ENCODE measurements around the gene FLT3.

FLT3 gene

DNA sequence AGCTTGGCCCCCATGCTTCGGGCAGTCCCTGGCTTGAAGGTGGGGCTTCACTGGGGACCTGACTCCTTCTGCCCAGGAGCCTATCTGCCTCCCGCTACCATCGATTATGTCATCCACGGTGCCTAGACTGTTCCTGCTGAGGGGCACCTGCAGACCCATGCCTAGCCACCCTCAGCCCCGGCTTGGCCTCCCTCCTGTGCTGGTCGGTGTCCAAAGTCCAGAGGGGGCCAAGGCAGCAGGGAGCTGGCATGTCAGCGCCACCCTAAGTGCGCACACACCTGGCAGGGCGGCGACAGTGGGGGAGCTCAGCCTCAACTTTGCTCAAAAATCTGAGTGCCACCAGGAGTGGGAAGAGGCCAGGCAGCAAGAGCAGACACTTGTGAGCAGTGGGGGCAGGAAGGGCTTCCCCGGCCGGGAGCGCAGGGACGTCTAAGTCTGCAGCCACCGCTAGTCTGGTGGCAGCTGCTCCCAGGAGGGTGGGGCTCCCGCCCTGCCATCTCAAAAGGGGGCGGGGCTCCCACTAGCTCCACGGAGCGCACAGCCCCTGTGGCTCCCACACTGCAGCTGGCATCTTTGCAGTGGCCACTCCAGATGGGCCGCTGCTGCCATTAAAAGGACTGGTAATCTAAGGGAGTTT lies 98.4 kb downstream of the FLT3 start:
- no peak for DNase-seq (ENCODE audit: low read depth)

GRCh38 chr13:28001049-28001448 lies 99.3 kb downstream of the FLT3 start:
- DNase-seq (ENCODE audit: low read depth): no peak

GRCh38 chr13:28000567-28000966 lies 99.8 kb downstream of the FLT3 start:
- no peak for DNase-seq (ENCODE audit: low read depth)

DNA sequence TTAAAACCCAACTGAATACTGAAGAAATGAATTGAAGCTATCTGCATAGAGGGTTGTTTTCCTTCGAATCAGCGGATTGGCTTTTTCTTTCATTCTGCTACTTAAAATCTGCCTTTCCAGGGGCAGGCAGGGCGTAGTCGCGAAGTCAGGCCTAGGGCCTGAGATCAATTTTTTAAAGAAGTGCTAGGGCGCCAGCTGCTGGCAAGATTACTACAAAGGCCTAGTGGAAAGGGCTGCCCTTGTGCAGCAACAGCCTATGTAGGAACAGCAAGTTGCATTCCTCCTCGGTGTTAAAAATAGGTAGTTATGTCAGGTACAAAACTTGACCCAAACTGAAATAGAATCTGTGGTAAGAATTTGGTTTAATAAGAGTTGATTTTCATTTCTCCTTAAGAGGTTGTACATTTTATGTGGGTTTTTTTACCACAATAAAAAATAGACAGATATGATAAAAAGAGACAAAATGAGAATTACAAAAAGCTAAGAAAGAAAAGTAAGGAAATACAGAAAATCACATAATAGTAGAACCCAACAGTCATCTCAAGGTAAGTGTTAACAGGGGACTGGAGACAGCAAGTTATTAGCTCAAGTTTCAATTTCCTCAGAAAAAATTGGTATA lies 102.4 kb downstream of the FLT3 start:
- DNase-seq (ENCODE audit: low read depth): no peak

- no peak for DNase-seq (ENCODE audit: low read depth)
These were observed 108.5 kb downstream of the FLT3 start for GRCh38 chr13:27991881-27992280.

DNA sequence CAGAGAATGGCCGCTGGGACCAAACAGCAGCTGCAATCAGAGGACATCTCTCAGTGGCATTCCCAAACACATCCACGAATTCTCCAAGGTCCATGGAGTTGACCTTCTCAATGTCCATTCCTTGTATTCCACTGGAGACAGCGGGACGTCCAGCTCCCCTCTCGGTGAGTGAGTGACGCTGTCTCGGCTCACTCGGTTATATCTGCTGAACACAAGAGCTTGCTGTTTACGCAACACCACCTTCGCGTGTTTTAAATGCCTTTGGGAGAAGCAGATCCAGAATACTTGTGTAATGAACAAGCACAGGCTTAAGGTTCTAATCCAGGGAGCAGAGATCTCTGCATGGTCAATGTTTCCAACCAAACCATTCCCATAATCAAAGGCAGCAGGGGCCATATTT lies 111.9 kb downstream of the FLT3 start, which contains the start of gene URAD:
Gene URAD, minus strand, starts transcription at position 174 of the 400 bp plus-strand sequence. Its CDS starts 56 bp downstream, at position 118.
- no peak for DNase-seq (ENCODE audit: low read depth)

- DNase-seq (ENCODE audit: low read depth): no peak
These were observed 114.8 kb downstream of the FLT3 start for GRCh38 chr13:27985600-27985999.

DNA sequence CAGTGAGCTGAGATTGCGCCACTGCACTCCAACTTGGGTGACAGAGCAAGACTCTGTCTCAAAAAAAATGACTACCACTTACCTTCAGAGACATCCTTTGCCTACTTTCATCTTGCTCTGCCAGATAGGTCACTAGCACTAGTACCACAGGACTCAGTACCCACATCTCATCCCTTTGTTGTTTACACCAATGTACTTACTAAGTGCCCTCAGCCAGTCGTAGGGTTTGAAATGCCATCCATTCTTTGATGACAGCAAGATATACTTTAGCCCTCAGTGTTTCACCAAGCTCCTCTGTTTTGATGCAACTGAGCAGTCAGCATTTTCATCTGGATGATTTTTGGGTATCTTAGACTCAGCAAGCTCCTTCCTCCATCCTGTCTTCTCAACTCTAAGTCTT lies 118.0 kb downstream of the FLT3 start:
- DNase-seq (ENCODE audit: low read depth): no peak

- DNase-seq (ENCODE audit: low read depth): no peak
These were observed 119.2 kb downstream of the FLT3 start for GRCh38 chr13:27981006-27981708.

- no peak for DNase-seq (ENCODE audit: low read depth)
These were observed 119.9 kb downstream of the FLT3 start for GRCh38 chr13:27980280-27980998.

DNA sequence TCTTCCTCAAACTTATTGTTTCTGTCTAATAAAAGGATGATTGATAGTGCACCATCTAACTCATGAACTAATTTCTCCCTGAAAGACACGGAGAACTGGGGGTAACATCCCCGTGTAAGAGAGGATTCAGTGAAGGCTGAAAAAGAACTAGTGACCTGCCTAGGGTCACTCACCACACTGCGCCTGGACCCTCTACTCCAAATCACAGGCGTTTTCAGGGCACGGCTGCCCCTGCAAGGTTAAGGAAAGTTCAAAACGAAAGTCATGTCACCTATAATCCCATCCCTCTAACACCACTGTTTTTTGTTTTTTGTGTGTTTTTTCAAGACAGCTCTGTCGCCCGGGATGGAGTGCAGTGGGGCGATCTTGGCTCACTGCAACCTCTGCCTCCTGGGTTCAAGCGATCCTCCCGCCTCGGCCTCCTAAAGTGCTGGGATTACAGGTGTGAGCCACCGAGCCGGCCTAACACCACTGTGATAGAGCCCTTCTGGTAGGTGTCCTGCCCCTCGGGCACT lies 120.6 kb downstream of the FLT3 start:
- no peak for DNase-seq (ENCODE audit: low read depth)

DNA sequence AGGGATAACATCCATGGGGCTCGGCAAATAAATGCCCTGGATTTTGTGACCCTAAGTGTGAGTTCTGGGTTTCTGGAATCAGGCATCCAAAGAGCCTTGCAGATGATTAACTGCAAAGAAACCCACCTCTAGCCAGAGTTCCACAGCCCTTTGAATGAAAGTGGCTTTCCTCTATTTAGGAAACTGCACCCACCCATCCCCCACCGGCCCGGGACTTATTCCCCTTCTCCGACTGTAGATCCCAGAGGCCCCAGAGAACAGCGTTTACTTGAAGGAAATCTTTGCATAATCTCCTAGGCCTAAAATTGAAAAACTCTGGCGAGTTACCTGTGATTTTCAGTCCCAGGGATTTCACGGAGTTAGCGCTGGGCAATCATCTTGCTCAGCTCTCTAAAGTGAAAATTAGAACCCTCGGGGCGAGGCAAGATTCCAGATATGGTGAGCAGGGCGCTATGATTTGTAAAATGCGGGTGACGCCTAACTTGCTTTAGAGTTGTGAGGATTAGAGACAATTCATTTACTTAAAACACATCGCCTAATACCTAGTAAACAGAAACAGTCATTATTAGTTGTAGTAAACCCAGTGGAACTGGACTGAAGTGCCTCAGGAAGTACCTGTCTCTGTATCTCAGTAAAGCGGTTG lies 121.3 kb downstream of the FLT3 start:
- no peak for DNase-seq (ENCODE audit: low read depth)

GRCh38 chr13:27978301-27978968 lies 121.9 kb downstream of the FLT3 start:
- no peak for DNase-seq (ENCODE audit: low read depth)

DNA sequence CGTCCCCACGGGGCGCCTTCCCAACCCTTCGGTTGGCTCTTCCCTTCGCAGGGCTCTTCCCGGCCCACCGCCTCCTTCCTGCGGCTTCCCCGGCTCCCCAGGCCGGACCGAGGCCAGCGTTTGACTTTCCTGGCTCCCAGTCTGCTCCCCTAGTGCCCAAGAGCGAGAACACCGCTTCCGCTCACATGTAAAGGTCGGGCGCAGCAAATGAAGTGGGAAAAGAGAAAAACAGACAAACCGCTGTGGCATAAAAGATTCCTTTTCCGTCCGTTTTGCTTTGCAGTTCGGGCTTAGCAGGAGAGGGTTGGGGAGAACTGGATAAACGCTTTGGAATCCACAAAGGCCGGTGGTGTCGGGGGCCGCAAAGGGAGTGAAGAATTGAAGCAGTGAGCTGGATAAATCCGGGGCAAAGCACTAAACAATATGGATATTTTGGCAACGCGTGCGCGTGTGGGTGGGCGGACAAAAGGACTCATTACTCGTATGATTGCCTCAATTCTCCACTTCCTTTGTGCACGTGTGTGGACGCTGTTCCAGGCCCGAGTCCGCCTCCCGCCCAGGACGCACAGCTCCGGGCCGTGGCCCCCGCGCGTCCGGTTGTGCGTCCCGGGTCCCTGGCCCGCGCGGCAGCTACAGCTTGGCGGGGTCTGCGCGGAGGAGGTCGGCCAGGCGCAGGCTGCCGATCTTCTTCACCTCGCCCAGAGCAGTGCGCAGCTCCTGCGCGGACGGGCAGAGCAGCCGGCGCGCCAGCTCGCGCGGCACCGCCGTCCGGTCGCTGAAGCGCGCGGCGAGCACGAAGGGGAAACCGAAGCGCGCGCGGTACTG lies 122.7 kb downstream of the FLT3 start:
- DNase-seq (ENCODE audit: low read depth): no peak

DNA sequence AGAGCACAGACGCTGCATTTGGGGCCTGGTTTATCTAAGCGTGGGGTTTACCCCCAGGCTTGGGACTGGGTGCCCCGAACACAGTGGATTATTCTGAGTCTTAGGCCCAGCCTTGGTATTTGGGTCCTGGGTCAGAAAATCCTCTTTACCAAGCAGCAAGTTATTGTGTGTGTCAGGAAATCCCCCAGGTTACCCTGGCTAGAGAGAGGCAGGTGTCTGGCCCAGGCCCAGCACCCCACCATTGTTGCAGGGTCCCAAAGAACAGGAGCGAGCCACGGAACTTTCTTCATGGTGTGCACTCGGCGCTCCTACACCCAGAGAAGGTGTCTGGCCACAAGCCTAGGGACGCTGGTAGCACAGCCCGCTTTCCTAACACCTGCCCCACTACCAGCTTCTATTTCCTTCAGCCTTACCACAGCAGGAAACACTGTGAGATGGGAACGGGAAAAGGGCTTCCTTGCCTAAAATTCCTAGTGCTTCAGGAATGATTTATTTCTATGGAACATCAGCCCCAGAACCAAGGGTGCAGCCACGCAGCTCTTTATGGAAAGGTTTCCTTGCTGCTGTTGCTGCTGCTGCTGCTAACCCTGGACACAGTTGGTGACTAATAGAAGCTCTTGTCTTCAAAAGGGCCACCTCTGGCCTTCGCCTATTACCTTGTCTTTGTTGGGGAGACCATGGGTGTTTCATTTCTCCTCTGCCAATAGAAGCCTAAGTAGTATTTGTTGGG lies 123.8 kb downstream of the FLT3 start:
- DNase-seq (ENCODE audit: low read depth): no peak

DNA sequence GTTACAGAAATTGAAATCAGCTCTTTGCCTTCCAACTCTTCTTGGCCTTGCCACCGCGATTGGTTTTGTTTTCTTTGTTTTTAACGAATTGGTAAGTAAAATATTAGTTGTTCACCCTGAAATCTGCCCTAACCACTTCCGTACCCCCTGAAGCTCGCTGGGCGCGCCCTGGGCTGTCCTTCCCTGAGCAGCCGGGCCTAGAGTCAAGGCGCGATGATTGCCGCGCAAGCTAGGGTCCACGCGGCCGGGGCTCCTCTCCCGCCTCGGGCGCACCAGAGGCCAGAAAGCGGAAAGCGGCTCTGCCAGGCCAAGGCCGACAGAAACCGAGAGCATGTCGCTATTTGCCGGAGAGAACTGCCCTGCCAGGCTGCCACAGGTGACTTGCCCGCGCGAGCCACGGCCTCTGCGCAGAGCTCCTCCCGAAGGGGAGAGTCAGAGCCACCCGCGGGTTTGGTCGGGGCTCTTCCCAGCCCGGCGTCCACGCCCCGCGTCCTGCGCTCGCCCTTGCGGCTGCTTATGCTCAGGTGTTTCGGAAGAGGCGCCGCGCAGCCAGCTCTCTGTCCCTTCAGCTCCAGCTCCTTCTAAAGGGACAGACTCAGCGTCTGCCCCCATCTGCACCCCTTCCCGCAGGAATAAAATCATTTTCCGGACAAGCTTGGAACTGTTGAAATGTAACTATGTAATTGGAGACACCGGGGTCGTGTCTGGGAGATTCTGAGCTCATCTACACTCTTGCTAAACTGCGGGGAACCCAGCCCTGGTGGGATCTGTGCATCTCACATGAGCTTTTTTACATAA lies 124.6 kb downstream of the FLT3 start:
- no peak for DNase-seq (ENCODE audit: low read depth)

DNA sequence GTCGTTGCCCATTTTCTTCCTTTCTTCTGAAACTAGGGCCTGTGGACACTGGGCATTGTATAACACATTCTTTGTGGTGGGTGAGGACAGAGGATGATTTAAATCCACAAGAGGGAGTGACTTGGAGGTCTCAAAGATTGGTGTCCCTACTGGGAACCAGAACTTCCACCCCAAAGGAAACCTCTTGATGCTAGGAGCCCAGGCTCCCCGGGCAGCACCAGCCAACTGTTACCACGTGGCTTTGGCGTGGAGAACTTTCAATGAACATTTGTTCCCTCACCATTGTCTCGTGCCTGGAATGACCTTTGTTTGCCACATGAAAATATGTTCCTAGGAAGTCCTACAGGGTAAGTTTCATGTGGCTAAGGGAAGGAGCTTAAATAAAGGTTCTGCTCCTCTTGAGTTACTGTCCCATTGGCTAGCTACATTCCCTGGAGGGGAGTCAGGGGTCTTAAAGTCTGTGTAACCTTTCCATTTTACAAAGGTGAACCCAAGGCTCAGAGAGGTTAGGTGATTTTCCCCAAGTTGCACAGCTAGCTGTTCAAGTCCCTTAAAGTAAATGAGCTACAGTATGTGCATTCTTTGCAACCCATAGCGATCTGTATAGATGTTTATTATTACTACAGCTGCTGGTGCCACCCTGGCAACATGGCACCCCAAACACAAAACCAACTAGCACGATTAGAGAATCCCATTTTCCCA lies 126.3 kb downstream of the FLT3 start:
- no peak for DNase-seq (ENCODE audit: low read depth)

- DNase-seq (ENCODE audit: low read depth): no peak
These were observed 127.1 kb downstream of the FLT3 start for GRCh38 chr13:27973291-27973690.

Data from stimulated activated CD8-positive, alpha-beta memory T cell treated with anti-CD3 and anti-CD28 coated beads, Interleukin-12 subunit alpha, Interleukin-12 subunit beta, amount 100 ng/mL, for 4 hours (primary cell).